HepG2 (cell line): Measurements from ENCODE around the gene SLIT1. TPM values are rescaled to one million over a fixed set of nuclear protein-coding genes. Genes with fewer than 3 reads are reported as not detected.

Experiments used
- ATAC-seq: fragments of 200-7000 bp; cut with Tn5 transposase; 3 replicates; pipeline ENCODE4 v1.9.1; 2020; ENCODE audit warnings: mild to moderate bottlenecking, moderate library complexity
- BruUV-seq: library from RNA; stranded (reverse); fragments of 400-500 nt; replicated peaks from 2 replicates; lab custom pipeline; 2021; lab: Mats Ljungman, UMichigan
- CTCF ChIA-PET: fragments of 300-600 bp; formaldehyde crosslinking; extraction: SDS; loops from one replicate; lab custom pipeline; 2021; ENCODE audit warnings: low total read pairs, inconsistent platforms, low intra/inter-chr PET ratio; lab: Yijun Ruan, JAX
- POLR2A ChIA-PET: fragments of 350-600 bp; sonication (Branson Sonifier 250); formaldehyde crosslinking; loops from one replicate; lab custom pipeline; 2020; ENCODE audit warnings: antibody characterized with exemption, inconsistent platforms; lab: Yijun Ruan, JAX
- DNase-seq: peaks from one replicate; pipeline ENCODE4 v3.0.0-alpha.2; 2015; ENCODE audit warnings: low spot score
- FAIRE-seq: peaks from 3 replicates; lab custom pipeline; 2011; peaks lifted over from hg19 to GRCh38; lab: Jason Lieb, UNC
- H2AFZ ChIP-seq: one replicate; pipeline ENCODE4 v1.6.1; 2011; ENCODE audit warnings: low read length, inconsistent platforms
- H3K27ac ChIP-seq: fragments of 300-600 bp; 3 replicates; pipeline ENCODE4 v1.8.0; 2011; ENCODE audit warnings: mixed run types, mild to moderate bottlenecking, mixed read lengths, low read length, inconsistent platforms; ENCODE audit not compliant: insufficient read depth; ENCODE audit errors: extremely low read length
- H3K27me3 ChIP-seq, 2 experiments: fragments of 200-600 bp in 1 of 2; 2 replicates in 1 of 2; 3 replicates in 1 of 2; pipeline versions ENCODE4 v1.6.0 to v1.8.0; 2011; ENCODE audit warnings: low read length in 2 of 2, mild to moderate bottlenecking in 2 of 2, moderate library complexity in 2 of 2, inconsistent platforms in 1 of 2; ENCODE audit not compliant: insufficient read depth in 2 of 2, control insufficient read depth in 1 of 2
- H3K36me3 ChIP-seq, 2 experiments: fragments of 200-600 bp in 1 of 2; replicated peaks in 1 of 2; 2 replicates in 1 of 2; 3 replicates in 1 of 2; pipeline versions ENCODE4 v1.5.1 to v1.8.0; 2011; ENCODE audit warnings: low read length in 2 of 2, inconsistent platforms in 1 of 2; ENCODE audit not compliant: insufficient read depth in 2 of 2, control insufficient read depth in 1 of 2
- H3K4me1 ChIP-seq: 2 replicates; pipeline ENCODE4 v1.5.1; 2012; ENCODE audit warnings: low read length, inconsistent platforms; ENCODE audit not compliant: insufficient read depth
- H3K4me2 ChIP-seq: 2 replicates; pipeline ENCODE4 v1.6.0; 2011; ENCODE audit warnings: low read depth, low read length, inconsistent platforms
- H3K4me3 ChIP-seq, 3 experiments: fragments of 200-600 bp in 1 of 3; sonication (generic), shearing (Covaris generic) in 1 of 3; replicated peaks in 1 of 3; 2 replicates each; pipeline ENCODE4 v1.5.1; 2011 to 2016; ENCODE audit warnings: low read length in 3 of 3, inconsistent platforms in 2 of 3, low read depth in 2 of 3, mild to moderate bottlenecking in 2 of 3, control low read depth in 1 of 3, mixed read lengths in 1 of 3; ENCODE audit not compliant: insufficient read depth in 1 of 3
- H3K79me2 ChIP-seq: one replicate; pipeline ENCODE4 v1.6.1; 2011; ENCODE audit warnings: low read length, inconsistent platforms; ENCODE audit not compliant: insufficient read depth
- H3K9ac ChIP-seq: 2 replicates; pipeline ENCODE4 v1.6.0; 2011; ENCODE audit warnings: mild to moderate bottlenecking, low read depth, low read length, inconsistent platforms; ENCODE audit not compliant: insufficient read depth
- H3K9me3 ChIP-seq: 2 replicates; pipeline ENCODE4 v1.5.1; 2012; ENCODE audit warnings: mild to moderate bottlenecking, low read length
- H4K20me1 ChIP-seq: 2 replicates; pipeline ENCODE4 v1.6.0; 2011; ENCODE audit warnings: inconsistent platforms, mild to moderate bottlenecking, low read length, moderate library complexity; ENCODE audit not compliant: insufficient read depth
- ETV5 ChIP-seq: IDR thresholded peaks from 2 replicates; pipeline ENCODE4 v1.6.1; 2018; ENCODE audit warnings: missing biosample characterization, missing genetic modification reagents, inconsistent platforms, borderline replicate concordance
- U2AF1 ChIP-seq: fragments of 200-400 bp; formaldehyde crosslinking; optimal IDR thresholded peaks from 2 replicates; pipeline ENCODE3; 2017; ENCODE audit warnings: mild to moderate bottlenecking, low read depth, low read length
- ZNF407 ChIP-seq: sonication (generic); formaldehyde crosslinking; IDR thresholded peaks from one replicate; pipeline ENCODE4 v1.5.1; 2020; ENCODE audit warnings: mild to moderate bottlenecking, missing genetic modification reagents; ENCODE audit errors: not compliant biosample characterization
- ZNF569 ChIP-seq: sonication (generic); formaldehyde crosslinking; IDR thresholded peaks from 2 replicates; pipeline ENCODE4 v1.5.0; 2020; ENCODE audit warnings: mild to moderate bottlenecking, missing genetic modification reagents, moderate library complexity, borderline replicate concordance
- ZNF687 ChIP-seq: sonication (generic); formaldehyde crosslinking; IDR thresholded peaks from 2 replicates; pipeline ENCODE4 v1.5.1; 2020; ENCODE audit warnings: mild to moderate bottlenecking, missing genetic modification reagents, moderate library complexity
- WGBS: methylation state at CpG from one replicate; pipeline ENCODE4 v1.1.6; 2017; ENCODE audit warnings: low lambda C conversion rate; 5-methylcytosine and 5-hydroxymethylcytosine counted together
- in situ Hi-C: cut with HindIII; loops from 2 replicates; pipeline ENCODE4 v1.10.0; 2017; ENCODE audit warnings: low pct_unique_long_range_greater_than_20kb; ENCODE audit not compliant: extremely low pct_ligation_motif_present
- intact Hi-C: fragments of 100-400 bp; cut with micrococcal nuclease; formaldehyde crosslinking; loops from one replicate; pipeline ENCODE4 v1.10.0; 2022; ENCODE audit not compliant: unreplicated experiment
- polyA plus RNA-seq, 8 experiments: library from polyadenylated mRNA; depleted of rRNA in 3 of 8; stranded (reverse) in 7 of 8; unstranded in 1 of 8; fragments of >200 nt; fragmentation: Illumina TruSeq in 4 of 8; extraction: Trizol in 4 of 8; gene quantifications; 2 replicates each; pipeline versions ENCODE4 v1.2.1 to v1.2.3, GENCODE V29; 2011 to 2016; ENCODE audit warnings: low read depth in 4 of 8, missing spikeins in 1 of 8, mixed read lengths in 1 of 8; ENCODE audit not compliant: insufficient read depth in 1 of 8
- total RNA-seq, 5 experiments: library from RNA; depleted of rRNA; stranded (reverse); fragments of >200 nt; fragmentation: Illumina TruSeq; extraction: Trizol; gene quantifications; 2 replicates each; pipeline ENCODE4 v1.2.3, GENCODE V29; 2016; ENCODE audit warnings: low read depth in 1 of 5
- TF ChIP-seq, protein P1 (sequence below): sonication (generic); formaldehyde crosslinking; IDR thresholded peaks from 2 replicates; pipeline ENCODE4 v1.9.0; 2022; ENCODE audit warnings: missing genetic modification reagents, mild to moderate bottlenecking, borderline replicate concordance

SLIT1 gene
- total and polyA plus RNA-seq, 2 of the 13 experiments (the other 11 are each of a cell fraction or from before 2014, with no cell fraction given), result 0.09 to 0.33 TPM

GRCh38 chr10:97185326-97186058, at the start of gene SLIT1 (continued):
- TF ChIP-seq ZNF569 (CRISPR knock-in tag) (no peak), ZNF687 (peak; percentile 57)
- TF ChIP-seq, protein P1, sequence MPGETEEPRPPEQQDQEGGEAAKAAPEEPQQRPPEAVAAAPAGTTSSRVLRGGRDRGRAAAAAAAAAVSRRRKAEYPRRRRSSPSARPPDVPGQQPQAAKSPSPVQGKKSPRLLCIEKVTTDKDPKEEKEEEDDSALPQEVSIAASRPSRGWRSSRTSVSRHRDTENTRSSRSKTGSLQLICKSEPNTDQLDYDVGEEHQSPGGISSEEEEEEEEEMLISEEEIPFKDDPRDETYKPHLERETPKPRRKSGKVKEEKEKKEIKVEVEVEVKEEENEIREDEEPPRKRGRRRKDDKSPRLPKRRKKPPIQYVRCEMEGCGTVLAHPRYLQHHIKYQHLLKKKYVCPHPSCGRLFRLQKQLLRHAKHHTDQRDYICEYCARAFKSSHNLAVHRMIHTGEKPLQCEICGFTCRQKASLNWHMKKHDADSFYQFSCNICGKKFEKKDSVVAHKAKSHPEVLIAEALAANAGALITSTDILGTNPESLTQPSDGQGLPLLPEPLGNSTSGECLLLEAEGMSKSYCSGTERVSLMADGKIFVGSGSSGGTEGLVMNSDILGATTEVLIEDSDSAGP (CRISPR knock-in tag), result peak; percentile 54; the same call in 1 of the 2 replicates

DNA sequence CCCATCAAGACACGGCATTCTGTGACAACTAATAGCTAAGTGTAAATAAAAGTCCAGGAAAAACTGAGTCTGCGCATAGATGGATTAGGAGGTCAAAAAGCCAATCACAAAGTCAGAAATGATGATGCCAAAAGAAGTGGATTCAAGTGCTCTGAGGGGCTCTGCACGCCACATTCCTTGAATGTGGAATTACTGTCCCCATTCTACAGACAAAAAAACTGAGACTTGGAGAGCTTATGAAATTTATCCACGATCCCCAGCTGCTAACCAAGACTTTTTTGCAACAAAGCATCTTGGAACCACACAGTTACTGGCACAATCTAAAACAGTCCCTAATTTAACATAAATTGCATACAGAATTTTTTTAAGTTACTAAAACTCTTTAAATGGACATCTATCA, 49.6 kb upstream of the SLIT1 start:
- intact Hi-C loops, result loop anchor here (2.0 kb wide), 1 partner anchor 163 kb away; no protein-coding TSS in a partner anchor
- CTCF ChIA-PET, result interaction anchor here (1.5 to 2.6 kb wide), 2 partner anchors 162 to 198 kb away, joined by 9 to 19 read pairs; no protein-coding TSS in a partner anchor
- H3K9me3 ChIP-seq, result no peaks in the 10 kb centered on the region
- TF ChIP-seq ZNF407 (CRISPR knock-in tag) (no peak), U2AF1 (no peak), ETV5 (CRISPR knock-in tag) (no peak)

More for the DNA sequence above, 49.6 kb upstream of the SLIT1 start:
- 92% methylated on average over 4 of the region's 4 CpGs for WGBS
- Histone ChIP-seq H3K27me3 (no peaks in the 10 kb centered on the region), H3K36me3 (peaks cover 0 to 1% of the 10 kb centered on the region in 2 experiments; a peak in 1 of 5 replicates), H3K27ac (no peak overlapping the region), H3K4me1 (no peaks in the 10 kb centered on the region), H3K4me3 (no peak overlapping the region), H2AFZ (no peak overlapping the region), H3K4me2 (no peak overlapping the region), H3K9ac (no peak overlapping the region), H4K20me1 (no peaks in the 10 kb centered on the region), H3K79me2 (no peaks in the 10 kb centered on the region)
- POLR2A ChIA-PET, result no interaction called here
- BruUV-seq, result no TSS peak
- ATAC-seq (no peak), FAIRE-seq (no peak), DNase-seq (no peak)
- in situ Hi-C loops, result no loop called here
